ENCODE data around the gene ABCC4.

- TF ChIP-seq, protein P1, sequence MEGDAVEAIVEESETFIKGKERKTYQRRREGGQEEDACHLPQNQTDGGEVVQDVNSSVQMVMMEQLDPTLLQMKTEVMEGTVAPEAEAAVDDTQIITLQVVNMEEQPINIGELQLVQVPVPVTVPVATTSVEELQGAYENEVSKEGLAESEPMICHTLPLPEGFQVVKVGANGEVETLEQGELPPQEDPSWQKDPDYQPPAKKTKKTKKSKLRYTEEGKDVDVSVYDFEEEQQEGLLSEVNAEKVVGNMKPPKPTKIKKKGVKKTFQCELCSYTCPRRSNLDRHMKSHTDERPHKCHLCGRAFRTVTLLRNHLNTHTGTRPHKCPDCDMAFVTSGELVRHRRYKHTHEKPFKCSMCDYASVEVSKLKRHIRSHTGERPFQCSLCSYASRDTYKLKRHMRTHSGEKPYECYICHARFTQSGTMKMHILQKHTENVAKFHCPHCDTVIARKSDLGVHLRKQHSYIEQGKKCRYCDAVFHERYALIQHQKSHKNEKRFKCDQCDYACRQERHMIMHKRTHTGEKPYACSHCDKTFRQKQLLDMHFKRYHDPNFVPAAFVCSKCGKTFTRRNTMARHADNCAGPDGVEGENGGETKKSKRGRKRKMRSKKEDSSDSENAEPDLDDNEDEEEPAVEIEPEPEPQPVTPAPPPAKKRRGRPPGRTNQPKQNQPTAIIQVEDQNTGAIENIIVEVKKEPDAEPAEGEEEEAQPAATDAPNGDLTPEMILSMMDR (IDR thresholded peaks at IDR 0.05): no peak
- TF ChIP-seq POLR2A (IDR thresholded peaks at IDR 0.05): no peak
Measured at GRCh38 chr13:95337597-95337996, 36.3 kb upstream of the ABCC4 start.
